T-cell (primary cell): ENCODE results near the gene SPHK1. TPM values are rescaled to one million over a fixed set of nuclear protein-coding genes. Genes with fewer than 3 reads are reported as not detected.
"Not testable (repeated sequence)": the region's sequence is repeated elsewhere in the genome, so short reads cannot be mapped to it uniquely, and the experiment has no call there.

Source experiments
- ATAC-seq, 4 experiments: fragments of 200-7000 bp in 3 of 4; fragments of 150-1000 bp in 1 of 4; cut with Tn5 transposase; replicated peaks in 1 of 4; 1 replicate in 3 of 4; 2 replicates in 1 of 4; pipeline ENCODE4 v1.10.0; 2021; ENCODE audit warnings: moderate library complexity in 3 of 4, mild to moderate bottlenecking in 2 of 4, moderate number of reproducible peaks in 1 of 4
- CTCF ChIA-PET, 2 donors: fragments of 300-600 bp; sonication (Branson Sonifier 250); formaldehyde crosslinking; loops; one replicate each; lab custom pipeline; 2022; ENCODE audit warnings: antibody characterized with exemption in 2 of 2; lab: Charles Lee
- POLR2A ChIA-PET, 2 donors: fragments of 300-600 bp; sonication (Branson Sonifier 250); formaldehyde crosslinking; loops; one replicate each; lab custom pipeline; 2022; ENCODE audit warnings: antibody characterized with exemption in 2 of 2; lab: Charles Lee
- DNase-seq, 35 experiments: peaks; one replicate each; pipeline versions ENCODE4 v3.0.0 to v3.0.0-alpha.2; 2013 to 2023
- H3K27ac ChIP-seq: one replicate; pipeline ENCODE4 v1.5.1; 2013; ENCODE audit warnings: low read length
- H3K27me3 ChIP-seq, 2 experiments: replicated peaks in 1 of 2; 1 replicate in 1 of 2; 2 replicates in 1 of 2; pipeline versions ENCODE4 v1.6.1 to v1.7.0; 2013; ENCODE audit warnings: low read length in 1 of 2, mixed read lengths in 1 of 2; ENCODE audit not compliant: control insufficient read depth in 2 of 2, insufficient read depth in 2 of 2; ENCODE audit errors: extremely low read depth in 1 of 2
- H3K36me3 ChIP-seq, 2 donors: 1 replicate in 1 of 2; 2 replicates in 1 of 2; pipeline versions ENCODE4 v1.6.1 to v1.7.0; 2013; ENCODE audit warnings: low read length in 1 of 2; ENCODE audit not compliant: control insufficient read depth in 2 of 2, insufficient read depth in 1 of 2; ENCODE audit errors: extremely low read depth in 1 of 2
- H3K4me1 ChIP-seq, 2 experiments: 1 replicate in 1 of 2; 2 replicates in 1 of 2; pipeline versions ENCODE4 v1.6.1 to v1.7.0; 2013; ENCODE audit warnings: low read length in 2 of 2, mixed read lengths in 1 of 2; ENCODE audit not compliant: insufficient read depth in 2 of 2, control insufficient read depth in 1 of 2; ENCODE audit errors: extremely low read depth in 1 of 2
- H3K4me3 ChIP-seq, 2 donors: 1 replicate in 1 of 2; 2 replicates in 1 of 2; pipeline versions ENCODE4 v1.5.1 to v1.7.0; 2013; ENCODE audit warnings: mild to moderate bottlenecking in 2 of 2, low read length in 1 of 2, moderate library complexity in 1 of 2; ENCODE audit not compliant: control insufficient read depth in 1 of 2; ENCODE audit errors: extremely low read depth in 1 of 2
- H3K9me3 ChIP-seq: 2 replicates; pipeline ENCODE4 v1.7.0; 2013
- H3K27ac Mint-ChIP-seq, 2 donors: one replicate each; pipeline ENCODE4 v1.8.0; 2020 to 2021; ENCODE audit warnings: mild to moderate bottlenecking in 2 of 2, mixed read lengths in 2 of 2
- H3K27me3 Mint-ChIP-seq, 2 donors: one replicate each; pipeline ENCODE4 v1.8.0; 2021 to 2022; ENCODE audit warnings: mixed read lengths in 2 of 2
- H3K36me3 Mint-ChIP-seq: one replicate; pipeline ENCODE4 v1.8.0; 2021; ENCODE audit warnings: mixed read lengths
- H3K4me1 Mint-ChIP-seq, 3 donors: one replicate each; pipeline ENCODE4 v1.8.0; 2020 to 2022; ENCODE audit warnings: mixed read lengths in 3 of 3, mild to moderate bottlenecking in 1 of 3
- H3K4me3 Mint-ChIP-seq, 3 donors: one replicate each; pipeline ENCODE4 v1.8.0; 2020 to 2022; ENCODE audit warnings: mild to moderate bottlenecking in 3 of 3, mixed read lengths in 3 of 3, moderate library complexity in 3 of 3
- H3K9me3 Mint-ChIP-seq, 3 donors: one replicate each; pipeline ENCODE4 v1.8.0; 2020 to 2022; ENCODE audit warnings: mixed read lengths in 3 of 3
- WGBS: methylation state at CpG from one replicate; pipeline ENCODE4 v1.1.5; 2013; ENCODE audit warnings: missing lambda C conversion rate; ENCODE audit not compliant: insufficient coverage; 5-methylcytosine and 5-hydroxymethylcytosine counted together
- total RNA-seq, 35 experiments: library from RNA in 6 of 35; stranded (reverse) in 6 of 35; fragments of 120-200 nt in 1 of 35; gene quantifications; one replicate each; pipeline versions ENCODE4 v1.2.1 to v1.2.4 and lab custom pipeline; 2013 to 2026

Gene SPHK1
- total RNA-seq, 5 donors from 2014 or later (not counting 1 experiment from before 2014, with no cell fraction given) = 0.70 to 1.6 (median 1.3) TPM

- H3K27ac ChIP-seq = no peak overlapping the region
- ChIA-PET POLR2A (no interaction called here), CTCF (no interaction called here)
- H3K36me3 ChIP-seq = no peaks in the 10 kb centered on the region
- H3K9me3 ChIP-seq = no peaks in the 10 kb centered on the region
- H3K27me3 Mint-ChIP-seq = peaks cover 0 to 1% of the 10 kb centered on the region in 2 donors
- ATAC-seq = no peak
- peaks cover 0 to 5% of the 10 kb centered on the region in 2 experiments for H3K4me1 ChIP-seq
- H3K27ac Mint-ChIP-seq = no peak overlapping the region
- no peak overlapping the region for H3K4me3 ChIP-seq
- whole genome bisulfite sequencing = 90% methylated on average over 1 of the region's 6 CpGs
- no peaks in the 10 kb centered on the region for H3K36me3 Mint-ChIP-seq
- H3K9me3 Mint-ChIP-seq = no peaks in the 10 kb centered on the region
- no peak for DNase-seq
- no peak overlapping the region for H3K4me3 Mint-ChIP-seq
- H3K4me1 Mint-ChIP-seq = peaks cover 3 to 5% (median 3%) of the 10 kb centered on the region in 3 donors
- H3K27me3 ChIP-seq = peaks cover 0 to 9% of the 10 kb centered on the region in 2 experiments
Measured at GRCh38 chr17:76359375-76359774, 25.0 kb upstream of the SPHK1 start.

- DNase-seq, H3K4me3 ChIP-seq, H3K36me3 Mint-ChIP-seq, H3K36me3 ChIP-seq, H3K4me1 Mint-ChIP-seq, H3K4me1 ChIP-seq, H3K9me3 Mint-ChIP-seq, H3K4me3 Mint-ChIP-seq, H3K27ac Mint-ChIP-seq, H3K27me3 Mint-ChIP-seq, CTCF ChIA-PET, H3K27ac ChIP-seq, H3K9me3 ChIP-seq, ATAC-seq, H3K27me3 ChIP-seq, POLR2A ChIA-PET: not testable (repeated sequence)
- WGBS = 76% methylated on average over 5 of the region's 6 CpGs
Measured at GRCh38 chr17:76359776-76360175, 24.6 kb upstream of the SPHK1 start.

- peaks cover 0 to 7% of the 10 kb centered on the region in 2 experiments for H3K27me3 ChIP-seq
- no peak overlapping the region for H3K27ac ChIP-seq
- H3K27ac Mint-ChIP-seq = no peak overlapping the region
- POLR2A ChIA-PET = no interaction called here
- peaks cover 0 to 1% of the 10 kb centered on the region in 2 donors for H3K27me3 Mint-ChIP-seq
- no CpG with 5 or more reads among the region's 2 CpGs for WGBS
- H3K36me3 ChIP-seq = no peaks in the 10 kb centered on the region
- H3K9me3 ChIP-seq = no peaks in the 10 kb centered on the region
- no peaks in the 10 kb centered on the region for H3K9me3 Mint-ChIP-seq
- ATAC-seq (no peak), DNase-seq (no peak)
- no peaks in the 10 kb centered on the region for H3K36me3 Mint-ChIP-seq
- no peaks in the 10 kb centered on the region for H3K4me1 ChIP-seq
- no peaks in the 10 kb centered on the region for H3K4me1 Mint-ChIP-seq
- CTCF ChIA-PET = no interaction called here
- H3K4me3 ChIP-seq = no peak overlapping the region
- H3K4me3 Mint-ChIP-seq = no peak overlapping the region
Measured at GRCh38 chr17:76360461-76360860, 23.9 kb upstream of the SPHK1 start.

GRCh38 chr17:76363107-76363842 lies 21.1 kb upstream of the SPHK1 start:
- Histone ChIP-seq H3K27me3 (peaks cover 0 to 9% of the 10 kb centered on the region in 2 experiments), H3K9me3 (no peaks in the 10 kb centered on the region), H3K4me1 (no peaks in the 10 kb centered on the region), H3K27ac (no peak overlapping the region), H3K4me3 (no peak overlapping the region), H3K36me3 (no peaks in the 10 kb centered on the region)
- no peaks in the 10 kb centered on the region for H3K36me3 Mint-ChIP-seq
- no peak overlapping the region for H3K27ac Mint-ChIP-seq
- H3K4me1 Mint-ChIP-seq = no peaks in the 10 kb centered on the region
- WGBS = 97% methylated on average over 8 of the region's 11 CpGs
- CTCF ChIA-PET = no interaction called here
- no peaks in the 10 kb centered on the region for H3K9me3 Mint-ChIP-seq
- ATAC-seq (no peak), DNase-seq (no peak)
- no peaks in the 10 kb centered on the region for H3K27me3 Mint-ChIP-seq
- H3K4me3 Mint-ChIP-seq = no peak overlapping the region
- POLR2A ChIA-PET = no interaction called here

GRCh38 chr17:76365256-76365903 lies 19.0 kb upstream of the SPHK1 start:
- H3K4me3 ChIP-seq = no peak overlapping the region
- H3K36me3 Mint-ChIP-seq = no peaks in the 10 kb centered on the region
- no peaks in the 10 kb centered on the region for H3K9me3 Mint-ChIP-seq
- no peak overlapping the region for H3K4me3 Mint-ChIP-seq
- no peaks in the 10 kb centered on the region for H3K4me1 Mint-ChIP-seq
- no peak overlapping the region for H3K27ac Mint-ChIP-seq
- no peaks in the 10 kb centered on the region for H3K4me1 ChIP-seq
- DNase-seq (no peak), ATAC-seq (no peak)
- ChIA-PET POLR2A (interaction anchor here in 1 of 2 donors (0.5 kb wide), 2 partner anchors 11 to 375 kb away, joined by 3 read pairs; no protein-coding TSS in a partner anchor), CTCF (interaction anchor here in 1 of 2 donors (0.6 to 1.1 kb wide), 3 partner anchors 24 to 695 kb away, joined by 3 to 6 read pairs (median 3); no protein-coding TSS in a partner anchor)
- no peak overlapping the region for H3K27ac ChIP-seq
- H3K9me3 ChIP-seq = no peaks in the 10 kb centered on the region
- no peaks in the 10 kb centered on the region for H3K36me3 ChIP-seq
- no peaks in the 10 kb centered on the region for H3K27me3 Mint-ChIP-seq
- peaks cover 0 to 17% of the 10 kb centered on the region in 2 experiments for H3K27me3 ChIP-seq
- 85% methylated on average over 6 of the region's 12 CpGs for WGBS

- no peaks in the 10 kb centered on the region for H3K4me1 Mint-ChIP-seq
- H3K4me3 Mint-ChIP-seq = no peak overlapping the region
- H3K27ac Mint-ChIP-seq = no peak overlapping the region
- Histone ChIP-seq H3K9me3 (no peaks in the 10 kb centered on the region), H3K27me3 (peaks cover 0 to 15% of the 10 kb centered on the region in 2 experiments), H3K4me3 (no peak overlapping the region), H3K4me1 (no peaks in the 10 kb centered on the region), H3K36me3 (no peaks in the 10 kb centered on the region), H3K27ac (no peak overlapping the region)
- ATAC-seq (no peak), DNase-seq (no peak)
- ChIA-PET POLR2A (interaction anchor here in 1 of 2 donors (0.5 kb wide), 1 partner anchor 11 kb away, joined by 3 read pairs; no protein-coding TSS in a partner anchor), CTCF (interaction anchor here in 1 of 2 donors (0.6 to 1.1 kb wide), 2 partner anchors 25 to 32 kb away, joined by 3 to 6 read pairs; no protein-coding TSS in a partner anchor)
- no peaks in the 10 kb centered on the region for H3K9me3 Mint-ChIP-seq
- H3K27me3 Mint-ChIP-seq = no peaks in the 10 kb centered on the region
- H3K36me3 Mint-ChIP-seq = no peaks in the 10 kb centered on the region
- WGBS = no CpG with 5 or more reads among the region's 3 CpGs
Measured at GRCh38 chr17:76366247-76366646, 18.2 kb upstream of the SPHK1 start.
